ENCODE measurements around the gene MPPED1.

The MPPED1 gene

GRCh38 chr22:43449205-43449830 is 37.5 kb downstream of the MPPED1 start:
- no peak for TF ChIP-seq CTCF (IDR thresholded peaks at IDR 0.05)
- no peak for TF ChIP-seq ZFX (IDR thresholded peaks at IDR 0.05; ENCODE audit: borderline replicate concordance)
- H3K27ac ChIP-seq: no peak overlapping the region

GRCh38 chr22:43449831-43450225 is 38.0 kb downstream of the MPPED1 start:
- no peak for TF ChIP-seq CTCF (IDR thresholded peaks at IDR 0.05)
- TF ChIP-seq ZFX (IDR thresholded peaks at IDR 0.05; ENCODE audit: borderline replicate concordance): no peak
- H3K27ac ChIP-seq: no peak overlapping the region

- H3K27ac ChIP-seq: no peak overlapping the region
- no peak for TF ChIP-seq ZFX (IDR thresholded peaks at IDR 0.05; ENCODE audit: borderline replicate concordance)
- TF ChIP-seq CTCF (IDR thresholded peaks at IDR 0.05): no peak
Observed at GRCh38 chr22:43451371-43452050, 39.7 kb downstream of the MPPED1 start.

- TF ChIP-seq CTCF (IDR thresholded peaks at IDR 0.05) (no peak), ZFX (IDR thresholded peaks at IDR 0.05; ENCODE audit: borderline replicate concordance) (no peak)
Observed at GRCh38 chr22:43455846-43456245, 44.0 kb downstream of the MPPED1 start.

GRCh38 chr22:43457002-43457401 is 45.2 kb downstream of the MPPED1 start:
- no peak for TF ChIP-seq CTCF (IDR thresholded peaks at IDR 0.05)
- TF ChIP-seq ZFX (IDR thresholded peaks at IDR 0.05; ENCODE audit: borderline replicate concordance): no peak
- H3K27ac ChIP-seq: no peak overlapping the region

More at GRCh38 chr22:43455846-43456245, 44.0 kb downstream of the MPPED1 start:
- no peak overlapping the region for H3K27ac ChIP-seq

GRCh38 chr22:43462701-43463100 is 50.9 kb downstream of the MPPED1 start:
- H3K27ac ChIP-seq: no peak overlapping the region
- TF ChIP-seq CTCF (IDR thresholded peaks at IDR 0.05): no peak
- no peak for TF ChIP-seq ZFX (IDR thresholded peaks at IDR 0.05; ENCODE audit: borderline replicate concordance)

GRCh38 chr22:43464809-43465208 is 53.0 kb downstream of the MPPED1 start:
- no peak for TF ChIP-seq CTCF (IDR thresholded peaks at IDR 0.05)
- TF ChIP-seq ZFX (IDR thresholded peaks at IDR 0.05; ENCODE audit: borderline replicate concordance): no peak
- H3K27ac ChIP-seq: no peak overlapping the region
